Neuronal stem cell (in vitro differentiated cells): Measurements from ENCODE around the gene PKHD1.

Experiments
- DNase-seq: peaks from one replicate; pipeline ENCODE4 v3.0.0-alpha.2; 2013; ENCODE audit warnings: low spot score
- H2AFZ ChIP-seq: one replicate; pipeline ENCODE4 v1.6.1; 2013; ENCODE audit warnings: mild to moderate bottlenecking, low read length, inconsistent platforms
- H2AK5ac ChIP-seq: 2 replicates; pipeline ENCODE4 v1.6.1; 2013; ENCODE audit warnings: low read depth, mild to moderate bottlenecking, inconsistent platforms, low read length, moderate library complexity, mixed read lengths
- H2BK120ac ChIP-seq: 2 replicates; pipeline ENCODE4 v1.6.1; 2013; ENCODE audit warnings: low read depth, mild to moderate bottlenecking, inconsistent platforms, low read length, moderate library complexity, mixed read lengths
- H2BK12ac ChIP-seq: one replicate; pipeline ENCODE4 v1.6.1; 2013; ENCODE audit warnings: low read length, inconsistent platforms
- H2BK15ac ChIP-seq: 2 replicates; pipeline ENCODE4 v1.6.1; 2013; ENCODE audit warnings: mild to moderate bottlenecking, low read length, inconsistent platforms, mixed read lengths
- H2BK5ac ChIP-seq: one replicate; pipeline ENCODE4 v1.6.1; 2013; ENCODE audit warnings: inconsistent platforms, mild to moderate bottlenecking, low read length, moderate library complexity
- H3K14ac ChIP-seq: one replicate; pipeline ENCODE4 v1.6.1; 2013; ENCODE audit warnings: low read length, inconsistent platforms
- H3K18ac ChIP-seq: 2 replicates; pipeline ENCODE4 v1.6.1; 2013; ENCODE audit warnings: low read length, inconsistent platforms
- H3K23ac ChIP-seq: 2 replicates; pipeline ENCODE4 v1.6.1; 2013; ENCODE audit warnings: low read depth, mild to moderate bottlenecking, mixed read lengths, low read length, inconsistent platforms; ENCODE audit not compliant: poor library complexity
- H3K27ac ChIP-seq: replicated peaks from 3 replicates; pipeline ENCODE4 v1.5.1; 2013; ENCODE audit warnings: low read length, inconsistent platforms
- H3K27me3 ChIP-seq, 3 experiments: 2 replicates each; pipeline ENCODE4 v1.6.1; 2013; ENCODE audit warnings: low read length in 3 of 3, mild to moderate bottlenecking in 2 of 3, inconsistent platforms in 1 of 3, low read depth in 1 of 3, mixed read lengths in 1 of 3, moderate library complexity in 1 of 3; ENCODE audit not compliant: control insufficient read depth in 3 of 3, insufficient read depth in 3 of 3
- H3K36me3 ChIP-seq, 2 donors: replicated peaks in 1 of 2; 2 replicates each; pipeline ENCODE4 v1.6.1; 2013; ENCODE audit warnings: low read length in 2 of 2; ENCODE audit not compliant: control insufficient read depth in 2 of 2, insufficient read depth in 2 of 2
- H3K4ac ChIP-seq: 2 replicates; pipeline ENCODE4 v1.6.1; 2013; ENCODE audit warnings: inconsistent platforms, mild to moderate bottlenecking, low read length, moderate library complexity
- H3K4me1 ChIP-seq, 2 donors: 1 replicate in 1 of 2; 2 replicates in 1 of 2; pipeline ENCODE4 v1.6.1; 2013; ENCODE audit warnings: low read length in 2 of 2, low read depth in 1 of 2; ENCODE audit not compliant: control insufficient read depth in 2 of 2, insufficient read depth in 1 of 2
- H3K4me2 ChIP-seq: one replicate; pipeline ENCODE4 v1.6.1; 2013; ENCODE audit warnings: mild to moderate bottlenecking, low read length, inconsistent platforms; ENCODE audit not compliant: insufficient read depth, poor library complexity, severe bottlenecking
- H3K4me3 ChIP-seq, 2 donors: 2 replicates each; pipeline ENCODE4 v1.5.1; 2013; ENCODE audit warnings: low read length in 2 of 2, mild to moderate bottlenecking in 2 of 2, inconsistent platforms in 1 of 2, moderate library complexity in 1 of 2
- H3K79me1 ChIP-seq: one replicate; pipeline ENCODE4 v1.6.1; 2013; ENCODE audit warnings: low read depth, mild to moderate bottlenecking, inconsistent platforms, low read length, moderate library complexity
- H3K9ac ChIP-seq: one replicate; pipeline ENCODE4 v1.6.1; 2013; ENCODE audit warnings: mild to moderate bottlenecking, low read depth, low read length, inconsistent platforms; ENCODE audit not compliant: poor library complexity
- H3K9me3 ChIP-seq, 2 donors: replicated peaks in 1 of 2; 2 replicates each; pipeline versions ENCODE3 to v1.6.1; 2013; ENCODE audit warnings: low read length in 2 of 2, mild to moderate bottlenecking in 2 of 2, inconsistent platforms in 1 of 2, low read depth in 1 of 2, mixed read lengths in 1 of 2, moderate library complexity in 1 of 2; ENCODE audit not compliant: control insufficient read depth in 2 of 2, insufficient read depth in 1 of 2
- H4K8ac ChIP-seq: one replicate; pipeline ENCODE4 v1.6.1; 2013; ENCODE audit warnings: low read depth, mild to moderate bottlenecking, inconsistent platforms, low read length, moderate library complexity
- H4K91ac ChIP-seq: one replicate; pipeline ENCODE4 v1.6.1; 2013; ENCODE audit warnings: low read length, low read depth, mild to moderate bottlenecking, inconsistent platforms; ENCODE audit not compliant: poor library complexity
- WGBS, 2 donors: extraction: QIAGEN DNeasy Blood & Tissue Kit; methylation state at CpG; one replicate each; pipeline ENCODE4 v1.1.7; 2013; ENCODE audit warnings: missing lambda C conversion rate in 2 of 2, mixed read lengths in 1 of 2; ENCODE audit not compliant: insufficient read length in 2 of 2, insufficient replicate concordance in 1 of 2; ENCODE audit errors: extremely low coverage in 2 of 2; 5-methylcytosine and 5-hydroxymethylcytosine counted together

Gene PKHD1

GRCh38 chr6:52061481-52061880, 25.9 kb downstream of the PKHD1 start:
- H3K14ac ChIP-seq, result no peak overlapping the region
- no peak overlapping the region for H2AK5ac ChIP-seq
- no peak overlapping the region for H3K4me3 ChIP-seq
- no peak overlapping the region for H4K91ac ChIP-seq
- H3K9ac ChIP-seq, result no peak overlapping the region
- H3K27ac ChIP-seq, result no peak overlapping the region
- no peaks in the 10 kb centered on the region for H3K9me3 ChIP-seq
- H3K4me1 ChIP-seq, result peaks cover 0 to 3% of the 10 kb centered on the region in 2 donors
- no peak overlapping the region for H2BK120ac ChIP-seq
- H2BK5ac ChIP-seq, result no peak overlapping the region
- no peak overlapping the region for H3K18ac ChIP-seq
- H3K36me3 ChIP-seq, result no peaks in the 10 kb centered on the region
- no peaks in the 10 kb centered on the region for H3K79me1 ChIP-seq
- no peak overlapping the region for H3K4me2 ChIP-seq
- H2BK15ac ChIP-seq, result no peak overlapping the region
- no peak overlapping the region for H2BK12ac ChIP-seq
- no peak overlapping the region for H3K4ac ChIP-seq
- H3K27me3 ChIP-seq, result no peaks in the 10 kb centered on the region
- H4K8ac ChIP-seq, result no peak overlapping the region
- no peak overlapping the region for H3K23ac ChIP-seq
- no CpG with 5 or more reads among the region's 3 CpGs for WGBS, 2 donors
- H2AFZ ChIP-seq, result no peak overlapping the region
- no peak for DNase-seq

DNA sequence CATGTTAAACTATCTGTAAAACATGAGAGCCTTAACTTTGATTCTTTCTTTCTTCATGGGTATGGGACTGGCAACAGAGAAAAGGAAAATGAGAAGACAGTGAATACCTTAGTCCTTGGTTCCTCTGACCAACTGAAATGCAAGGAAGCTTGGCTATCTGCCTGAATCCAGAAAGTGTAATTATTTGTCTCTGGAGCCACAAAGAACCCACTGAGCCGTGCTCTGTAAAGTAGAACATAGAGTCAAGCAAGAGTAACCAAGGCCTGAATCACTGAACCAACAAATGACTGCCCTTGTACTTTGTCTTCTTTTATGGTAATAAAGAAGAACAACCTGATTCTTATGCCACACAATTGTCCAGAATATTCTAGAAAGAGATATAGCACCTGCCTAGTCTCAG, 27.6 kb downstream of the PKHD1 start:
- Histone ChIP-seq H3K4me3 (no peak overlapping the region), H3K9me3 (no peaks in the 10 kb centered on the region), H4K8ac (no peak overlapping the region), H3K4ac (no peak overlapping the region), H2AFZ (no peak overlapping the region), H2BK120ac (no peak overlapping the region), H3K4me1 (peaks cover 0 to 3% of the 10 kb centered on the region in 2 donors), H3K79me1 (no peaks in the 10 kb centered on the region), H2BK15ac (no peak overlapping the region), H3K18ac (no peak overlapping the region), H2AK5ac (no peak overlapping the region), H2BK12ac (no peak overlapping the region), H3K27me3 (no peaks in the 10 kb centered on the region), H3K36me3 (no peaks in the 10 kb centered on the region), H3K14ac (no peak overlapping the region), H4K91ac (no peak overlapping the region), H2BK5ac (no peak overlapping the region), H3K23ac (no peak overlapping the region), H3K9ac (no peak overlapping the region), H3K27ac (no peak overlapping the region), H3K4me2 (no peak overlapping the region)
- DNase-seq, result no peak
- WGBS, 2 donors, result no CpG with 5 or more reads among the region's 1 CpG

DNA sequence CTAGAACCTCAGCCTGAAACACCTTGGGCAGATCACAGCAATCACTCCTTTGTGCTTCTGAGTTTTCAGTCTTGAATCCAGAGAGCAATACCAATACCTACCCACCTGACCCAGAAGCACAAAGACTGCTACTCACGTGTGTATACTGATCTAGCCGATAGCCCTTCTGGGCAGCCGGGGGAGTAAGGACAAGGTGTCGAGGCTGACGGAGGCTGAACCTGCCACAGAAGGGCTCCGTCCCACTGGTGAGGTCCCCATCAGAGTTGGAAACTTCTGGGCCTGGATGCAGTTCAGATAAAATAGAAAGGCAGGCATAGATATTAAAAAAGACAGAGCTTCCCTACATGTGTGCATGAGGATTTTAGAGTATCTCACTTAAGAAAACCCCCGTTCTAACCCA, 32.0 kb downstream of the PKHD1 start:
- H4K8ac ChIP-seq, result no peak overlapping the region
- no peak for DNase-seq

GRCh38 chr6:52053038-52053695, 34.2 kb downstream of the PKHD1 start:
- H4K8ac ChIP-seq, result no peak overlapping the region
- H3K23ac ChIP-seq, result no peak overlapping the region
- no peak overlapping the region for H3K4ac ChIP-seq
- no peak overlapping the region for H2BK15ac ChIP-seq
- H2BK5ac ChIP-seq, result no peak overlapping the region
- WGBS, 2 donors, result no CpG with 5 or more reads among the region's 8 CpGs
- H3K36me3 ChIP-seq, result no peaks in the 10 kb centered on the region
- DNase-seq, result no peak
- no peak overlapping the region for H3K18ac ChIP-seq
- no peak overlapping the region for H2AK5ac ChIP-seq
- H3K27me3 ChIP-seq, result no peaks in the 10 kb centered on the region
- H2AFZ ChIP-seq, result no peak overlapping the region
- no peak overlapping the region for H3K4me2 ChIP-seq
- no peak overlapping the region for H3K27ac ChIP-seq
- no peak overlapping the region for H2BK120ac ChIP-seq
- no peak overlapping the region for H2BK12ac ChIP-seq
- no peak overlapping the region for H3K4me3 ChIP-seq
- no peak overlapping the region for H3K9ac ChIP-seq
- H3K14ac ChIP-seq, result no peak overlapping the region
- H4K91ac ChIP-seq, result no peak overlapping the region
- H3K79me1 ChIP-seq, result no peaks in the 10 kb centered on the region
- peaks cover 0 to 1% of the 10 kb centered on the region in 2 donors for H3K4me1 ChIP-seq
- no peaks in the 10 kb centered on the region for H3K9me3 ChIP-seq

More for the DNA sequence above, 32.0 kb downstream of the PKHD1 start:
- Histone ChIP-seq H3K36me3 (no peaks in the 10 kb centered on the region), H2AFZ (no peak overlapping the region), H3K27ac (no peak overlapping the region), H3K4me1 (peaks cover 0 to 1% of the 10 kb centered on the region in 2 donors), H3K4ac (no peak overlapping the region), H3K79me1 (no peaks in the 10 kb centered on the region), H3K9ac (no peak overlapping the region), H2BK120ac (no peak overlapping the region), H3K14ac (no peak overlapping the region), H3K9me3 (no peaks in the 10 kb centered on the region), H4K91ac (no peak overlapping the region), H2BK5ac (no peak overlapping the region), H2AK5ac (no peak overlapping the region), H3K4me2 (no peak overlapping the region), H3K18ac (no peak overlapping the region), H2BK15ac (no peak overlapping the region), H2BK12ac (no peak overlapping the region), H3K4me3 (no peak overlapping the region), H3K23ac (no peak overlapping the region), H3K27me3 (no peaks in the 10 kb centered on the region)
- no CpG with 5 or more reads among the region's 7 CpGs for WGBS, 2 donors
